CD8-positive, alpha-beta memory T cell (primary cell): Measurements from ENCODE around the gene PALD1. TPM values are rescaled to one million over a fixed set of nuclear protein-coding genes. Genes with fewer than 3 reads are reported as not detected.

ENCODE experiments used
- CTCF ChIA-PET: fragments of 350-600 bp; sonication (Branson Sonifier 250); formaldehyde crosslinking; loops from one replicate; lab custom pipeline; 2021; ENCODE audit warnings: antibody characterized with exemption; lab: Charles Lee
- POLR2A ChIA-PET: fragments of 350-600 bp; sonication (Branson Sonifier 250); formaldehyde crosslinking; loops from one replicate; lab custom pipeline; 2021; ENCODE audit warnings: antibody characterized with exemption; lab: Charles Lee
- DNase-seq, 5 donors: peaks; one replicate each; pipeline versions ENCODE4 v3.0.0 to v3.0.0-alpha.2; 2020 to 2022; ENCODE audit warnings: mixed read lengths in 1 of 5
- H3K27ac ChIP-seq: one replicate; pipeline ENCODE4 v1.7.0; 2013; ENCODE audit warnings: low read depth, mild to moderate bottlenecking, low read length, moderate library complexity
- H3K27me3 ChIP-seq: 2 replicates; pipeline ENCODE4 v1.7.0; 2013; ENCODE audit warnings: low read length, mild to moderate bottlenecking; ENCODE audit not compliant: insufficient read depth, poor library complexity, severe bottlenecking
- H3K36me3 ChIP-seq: 2 replicates; pipeline ENCODE4 v1.7.0; 2013; ENCODE audit warnings: mild to moderate bottlenecking, low read length, moderate library complexity; ENCODE audit not compliant: insufficient read depth
- H3K4me1 ChIP-seq: 2 replicates; pipeline ENCODE4 v1.7.0; 2013; ENCODE audit warnings: mild to moderate bottlenecking, low read length, moderate library complexity; ENCODE audit not compliant: insufficient read depth
- H3K4me3 ChIP-seq: 2 replicates; pipeline ENCODE4 v1.7.0; 2013; ENCODE audit warnings: mild to moderate bottlenecking, low read length
- H3K9me3 ChIP-seq: 2 replicates; pipeline ENCODE4 v1.7.0; 2013; ENCODE audit warnings: mild to moderate bottlenecking, low read length
- H3K27ac Mint-ChIP-seq, 8 donors: one replicate each; pipeline ENCODE4 v1.8.0; 2020 to 2021; ENCODE audit warnings: mixed read lengths in 8 of 8, mild to moderate bottlenecking in 6 of 8, inconsistent platforms in 3 of 8, moderate library complexity in 3 of 8
- H3K27me3 Mint-ChIP-seq, 2 donors: one replicate each; pipeline ENCODE4 v1.8.0; 2020 to 2021; ENCODE audit warnings: mixed read lengths in 2 of 2, mild to moderate bottlenecking in 1 of 2, moderate library complexity in 1 of 2
- H3K36me3 Mint-ChIP-seq, 3 donors: one replicate each; pipeline ENCODE4 v1.8.0; 2020 to 2021; ENCODE audit warnings: mixed read lengths in 3 of 3, inconsistent platforms in 1 of 3, mild to moderate bottlenecking in 1 of 3
- H3K4me1 Mint-ChIP-seq, 3 donors: one replicate each; pipeline ENCODE4 v1.8.0; 2020 to 2021; ENCODE audit warnings: mixed read lengths in 3 of 3, inconsistent platforms in 1 of 3, mild to moderate bottlenecking in 1 of 3
- H3K4me3 Mint-ChIP-seq, 7 donors: one replicate each; pipeline ENCODE4 v1.8.0; 2020 to 2021; ENCODE audit warnings: mixed read lengths in 7 of 7, mild to moderate bottlenecking in 6 of 7, moderate library complexity in 4 of 7, inconsistent platforms in 2 of 7
- H3K9me3 Mint-ChIP-seq, 5 donors: one replicate each; pipeline ENCODE4 v1.8.0; 2020 to 2022; ENCODE audit warnings: mixed read lengths in 5 of 5, mild to moderate bottlenecking in 3 of 5, moderate library complexity in 2 of 5, inconsistent platforms in 1 of 5
- polyA plus RNA-seq: library from polyadenylated mRNA; unstranded; fragments of 300-500 nt; fragmentation: Illumina TruSeq; gene quantifications from one replicate; pipeline ENCODE4 v1.2.3, GENCODE V29; 2021
- total RNA-seq, 2 experiments: library from RNA; stranded (reverse); gene quantifications; one replicate each; pipeline ENCODE4 v1.2.3, GENCODE V29; 2021

Gene PALD1
- total and polyA plus RNA-seq, 3 experiments from 2014 or later = 0.20 to 0.29 TPM; not detected in 1

- H3K4me3 ChIP-seq = no peak overlapping the region
- no peak overlapping the region for H3K27ac ChIP-seq
- Mint-ChIP-seq H3K4me1 (no peaks in the 10 kb centered on the region), H3K27ac (no peak overlapping the region), H3K4me3 (no peak overlapping the region), H3K9me3 (no peaks in the 10 kb centered on the region), H3K27me3 (peaks cover 0 to 3% of the 10 kb centered on the region in 2 donors), H3K36me3 (no peaks in the 10 kb centered on the region)
- H3K4me1 ChIP-seq = no peaks in the 10 kb centered on the region
- no peaks in the 10 kb centered on the region for H3K36me3 ChIP-seq
- POLR2A ChIA-PET = interaction anchor here (0.7 kb wide), 1 partner anchor 8 kb away, joined by 3 read pairs; no protein-coding TSS in a partner anchor
- no peaks in the 10 kb centered on the region for H3K9me3 ChIP-seq
- CTCF ChIA-PET = interaction anchor here (1.0 kb wide), 2 partner anchors 10 to 77 kb away, joined by 3 read pairs; no protein-coding TSS in a partner anchor
- H3K27me3 ChIP-seq = no peaks in the 10 kb centered on the region
- no peak for DNase-seq
Observed at GRCh38 chr10:70538195-70538520, 59.6 kb downstream of the PALD1 start.

- POLR2A ChIA-PET = interaction anchor here (0.7 kb wide), 1 partner anchor 9 kb away, joined by 3 read pairs; no protein-coding TSS in a partner anchor
- Mint-ChIP-seq H3K27me3 (peaks cover under 1 to 3% of the 10 kb centered on the region in 2 donors), H3K9me3 (no peaks in the 10 kb centered on the region)
Observed at GRCh38 chr10:70538731-70539338, 60.3 kb downstream of the PALD1 start.

DNA sequence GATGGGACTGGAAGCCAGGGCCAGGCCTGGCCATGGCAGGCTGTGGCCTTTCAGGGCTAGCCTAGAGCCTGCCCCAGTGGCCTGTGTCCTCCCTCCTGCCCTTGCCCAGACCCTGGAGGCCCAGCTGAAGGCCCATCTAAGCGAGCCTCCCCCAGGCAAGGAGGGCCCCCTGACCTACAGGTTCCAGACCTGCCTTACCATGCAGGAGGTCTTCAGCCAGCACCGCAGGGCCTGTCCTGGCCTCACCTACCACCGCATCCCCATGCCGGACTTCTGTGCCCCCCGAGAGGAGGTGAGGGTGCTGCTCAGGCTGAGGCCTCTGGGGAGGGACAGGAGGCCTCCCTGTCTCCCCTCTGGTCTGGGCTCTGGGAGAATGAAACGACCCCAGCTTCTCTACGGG is 60.9 kb downstream of the PALD1 start:
- no peaks in the 10 kb centered on the region for H3K4me1 ChIP-seq
- H3K36me3 ChIP-seq = no peaks in the 10 kb centered on the region
- no peak overlapping the region for H3K27ac ChIP-seq
- H3K9me3 Mint-ChIP-seq = no peaks in the 10 kb centered on the region
- ChIA-PET POLR2A (no interaction called here), CTCF (no interaction called here)
- no peak overlapping the region for H3K27ac Mint-ChIP-seq
- no peak overlapping the region for H3K4me3 ChIP-seq
- no peak for DNase-seq
- H3K4me3 Mint-ChIP-seq = no peak overlapping the region
- H3K9me3 ChIP-seq = no peaks in the 10 kb centered on the region
- no peaks in the 10 kb centered on the region for H3K36me3 Mint-ChIP-seq
- H3K27me3 Mint-ChIP-seq = peaks cover 1 to 3% of the 10 kb centered on the region in 2 donors
- no peaks in the 10 kb centered on the region for H3K27me3 ChIP-seq
- H3K4me1 Mint-ChIP-seq = no peaks in the 10 kb centered on the region

More at GRCh38 chr10:70538731-70539338, 60.3 kb downstream of the PALD1 start:
- H3K4me3 ChIP-seq = no peak overlapping the region
- Mint-ChIP-seq H3K4me1 (no peaks in the 10 kb centered on the region), H3K27ac (no peak overlapping the region), H3K36me3 (no peaks in the 10 kb centered on the region), H3K4me3 (no peak overlapping the region)
- no peak overlapping the region for H3K27ac ChIP-seq
- no peaks in the 10 kb centered on the region for H3K9me3 ChIP-seq
- H3K4me1 ChIP-seq = no peaks in the 10 kb centered on the region
- CTCF ChIA-PET = interaction anchor here (1.0 kb wide), 2 partner anchors 11 to 77 kb away, joined by 3 read pairs; no protein-coding TSS in a partner anchor
- DNase-seq = no peak
- H3K27me3 ChIP-seq = no peaks in the 10 kb centered on the region
- no peaks in the 10 kb centered on the region for H3K36me3 ChIP-seq

- H3K4me1 ChIP-seq = no peaks in the 10 kb centered on the region
- no peaks in the 10 kb centered on the region for H3K9me3 Mint-ChIP-seq
- H3K27me3 Mint-ChIP-seq = peaks cover 1 to 5% of the 10 kb centered on the region in 2 donors
- no peaks in the 10 kb centered on the region for H3K36me3 Mint-ChIP-seq
- DNase-seq = peak in 1 of 5 donors; percentile 11
- H3K4me3 ChIP-seq = no peak overlapping the region
- no peaks in the 10 kb centered on the region for H3K4me1 Mint-ChIP-seq
- H3K4me3 Mint-ChIP-seq = no peak overlapping the region
- no peaks in the 10 kb centered on the region for H3K36me3 ChIP-seq
- H3K27ac ChIP-seq = no peak overlapping the region
- ChIA-PET POLR2A (no interaction called here), CTCF (interaction anchor here (1.5 kb wide), 1 partner anchor 79 kb away, joined by 6 read pairs; no protein-coding TSS in a partner anchor)
- H3K9me3 ChIP-seq = no peaks in the 10 kb centered on the region
- no peaks in the 10 kb centered on the region for H3K27me3 ChIP-seq
- H3K27ac Mint-ChIP-seq = no peak overlapping the region
Observed at GRCh38 chr10:70540089-70540788, 61.7 kb downstream of the PALD1 start.

GRCh38 chr10:70540789-70541360 is 62.3 kb downstream of the PALD1 start:
- no peaks in the 10 kb centered on the region for H3K36me3 ChIP-seq
- Mint-ChIP-seq H3K4me1 (no peaks in the 10 kb centered on the region), H3K4me3 (no peak overlapping the region), H3K36me3 (no peaks in the 10 kb centered on the region), H3K27ac (no peak overlapping the region), H3K9me3 (no peaks in the 10 kb centered on the region), H3K27me3 (peaks cover 1 to 6% of the 10 kb centered on the region in 2 donors)
- no peak overlapping the region for H3K4me3 ChIP-seq
- no peak overlapping the region for H3K27ac ChIP-seq
- ChIA-PET CTCF (interaction anchor here (0.8 to 1.5 kb wide), 2 partner anchors 9 to 80 kb away, joined by 3 to 6 read pairs; no protein-coding TSS in a partner anchor), POLR2A (no interaction called here)
- H3K9me3 ChIP-seq = no peaks in the 10 kb centered on the region
- H3K27me3 ChIP-seq = no peaks in the 10 kb centered on the region
- DNase-seq = no peak
- H3K4me1 ChIP-seq = no peaks in the 10 kb centered on the region

GRCh38 chr10:70541736-70542564 is 63.4 kb downstream of the PALD1 start:
- H3K27me3 Mint-ChIP-seq = peaks cover 1 to 3% of the 10 kb centered on the region in 2 donors
- H3K36me3 ChIP-seq = no peaks in the 10 kb centered on the region
- peak overlapping the region in 1 of 8 donors; percentile 27 for H3K27ac Mint-ChIP-seq
- H3K9me3 Mint-ChIP-seq = no peaks in the 10 kb centered on the region
- H3K27me3 ChIP-seq = no peaks in the 10 kb centered on the region
- no peaks in the 10 kb centered on the region for H3K36me3 Mint-ChIP-seq
- no peaks in the 10 kb centered on the region for H3K4me1 ChIP-seq
- H3K4me3 Mint-ChIP-seq = no peak overlapping the region
- DNase-seq = no peak
- ChIA-PET POLR2A (no interaction called here), CTCF (interaction anchor here (0.8 to 1.5 kb wide), 2 partner anchors 8 to 81 kb away, joined by 3 to 6 read pairs; no protein-coding TSS in a partner anchor)
- H3K9me3 ChIP-seq = no peaks in the 10 kb centered on the region
- no peak overlapping the region for H3K27ac ChIP-seq
- no peak overlapping the region for H3K4me3 ChIP-seq
- H3K4me1 Mint-ChIP-seq = no peaks in the 10 kb centered on the region

GRCh38 chr10:70542565-70542938 is 64.0 kb downstream of the PALD1 start:
- no peak overlapping the region for H3K27ac Mint-ChIP-seq
- ChIA-PET POLR2A (no interaction called here), CTCF (no interaction called here)
- H3K36me3 Mint-ChIP-seq = no peaks in the 10 kb centered on the region
- no peaks in the 10 kb centered on the region for H3K4me1 Mint-ChIP-seq
- Histone ChIP-seq H3K36me3 (no peaks in the 10 kb centered on the region), H3K4me1 (no peaks in the 10 kb centered on the region), H3K27me3 (no peaks in the 10 kb centered on the region), H3K4me3 (no peak overlapping the region), H3K27ac (no peak overlapping the region), H3K9me3 (no peaks in the 10 kb centered on the region)
- H3K4me3 Mint-ChIP-seq = no peak overlapping the region
- H3K9me3 Mint-ChIP-seq = no peaks in the 10 kb centered on the region
- peaks cover 1 to 3% of the 10 kb centered on the region in 2 donors for H3K27me3 Mint-ChIP-seq
- no peak for DNase-seq
